CD4-positive, alpha-beta T cell treated with Interleukin-15 for 4 hours (primary cell): ENCODE data around the gene HAX1.
A peak's percentile ranks its signal among the peaks of the same experiment; 100 is the strongest.
"Not testable (repeated sequence)": the region's sequence is repeated elsewhere in the genome, so short reads cannot be mapped to it uniquely, and the experiment has no call there.

Source experiments
- DNase-seq: peaks from one replicate; pipeline ENCODE4 v3.0.0-alpha.2; 2020; ENCODE audit warnings: low spot score

The HAX1 gene

GRCh38 chr1:154287591-154287990 lies 15.2 kb downstream of the HAX1 start:
- DNase-seq, result not testable (repeated sequence)

GRCh38 chr1:154288661-154289060 lies 16.2 kb downstream of the HAX1 start:
- DNase-seq, result no peak

GRCh38 chr1:154290921-154291320 lies 18.5 kb downstream of the HAX1 start:
- DNase-seq, result no peak

DNA sequence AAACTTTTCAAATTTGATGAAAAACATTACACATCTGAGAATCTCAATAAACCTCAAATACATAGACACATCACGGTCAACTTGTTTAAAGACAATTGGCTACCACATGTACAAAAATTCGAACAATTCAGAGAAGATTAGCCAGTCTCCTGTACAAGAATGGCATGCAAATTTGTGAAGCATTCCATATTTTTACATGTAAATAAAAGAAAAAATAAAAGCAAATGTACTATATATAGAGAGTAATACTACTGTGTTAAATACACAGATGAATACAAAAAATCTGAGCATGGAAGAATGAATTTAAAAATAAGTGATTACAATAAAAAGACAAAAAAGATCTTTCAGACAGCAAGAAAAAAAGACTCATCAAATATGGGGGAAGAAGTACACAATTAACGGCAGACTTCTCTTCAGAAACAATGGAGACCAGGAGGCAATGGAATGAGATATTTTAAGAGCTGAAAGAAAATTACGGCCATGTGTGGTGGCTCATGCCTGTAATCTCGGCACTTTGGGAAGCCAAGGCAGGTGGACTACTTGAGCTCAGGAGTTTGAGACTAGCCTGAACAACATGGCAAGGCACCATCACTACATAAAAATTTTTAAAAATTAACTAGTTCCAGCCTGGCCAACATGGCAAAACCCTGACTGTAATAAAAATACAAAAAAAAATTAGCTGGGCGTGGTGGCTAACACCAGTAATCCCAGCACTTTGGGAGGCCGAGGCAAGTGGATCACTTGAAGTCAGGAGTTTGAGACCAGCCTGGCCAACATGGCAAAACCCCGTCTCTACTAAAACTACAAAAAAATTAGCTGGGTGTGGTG lies 23.2 kb downstream of the HAX1 start:
- DNase-seq, result no peak

- no peak for DNase-seq
Observed at GRCh38 chr1:154301582-154301981, 29.2 kb downstream of the HAX1 start.

- DNase-seq, result no peak
Observed at GRCh38 chr1:154304664-154305337, 32.4 kb downstream of the HAX1 start.

DNA sequence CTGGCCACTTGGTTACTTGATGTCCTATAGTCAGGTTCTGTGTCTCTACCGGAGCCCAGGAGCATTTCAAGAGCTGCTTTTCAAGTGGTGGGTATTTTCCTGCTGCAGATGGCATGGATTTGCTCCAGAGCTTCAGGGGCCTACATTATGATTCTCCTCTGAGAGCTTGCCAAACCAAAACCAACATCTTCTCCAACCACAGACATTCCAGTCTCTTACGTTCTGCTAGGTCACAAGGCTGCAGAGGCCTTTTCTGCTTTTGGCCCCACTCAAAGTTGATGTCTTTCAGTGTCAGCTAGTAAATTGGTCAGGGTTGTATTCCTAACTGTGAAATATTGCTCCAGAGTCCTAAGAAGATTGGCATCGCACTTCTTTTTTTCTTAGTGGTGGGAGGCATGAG lies 33.7 kb downstream of the HAX1 start:
- no peak for DNase-seq

DNA sequence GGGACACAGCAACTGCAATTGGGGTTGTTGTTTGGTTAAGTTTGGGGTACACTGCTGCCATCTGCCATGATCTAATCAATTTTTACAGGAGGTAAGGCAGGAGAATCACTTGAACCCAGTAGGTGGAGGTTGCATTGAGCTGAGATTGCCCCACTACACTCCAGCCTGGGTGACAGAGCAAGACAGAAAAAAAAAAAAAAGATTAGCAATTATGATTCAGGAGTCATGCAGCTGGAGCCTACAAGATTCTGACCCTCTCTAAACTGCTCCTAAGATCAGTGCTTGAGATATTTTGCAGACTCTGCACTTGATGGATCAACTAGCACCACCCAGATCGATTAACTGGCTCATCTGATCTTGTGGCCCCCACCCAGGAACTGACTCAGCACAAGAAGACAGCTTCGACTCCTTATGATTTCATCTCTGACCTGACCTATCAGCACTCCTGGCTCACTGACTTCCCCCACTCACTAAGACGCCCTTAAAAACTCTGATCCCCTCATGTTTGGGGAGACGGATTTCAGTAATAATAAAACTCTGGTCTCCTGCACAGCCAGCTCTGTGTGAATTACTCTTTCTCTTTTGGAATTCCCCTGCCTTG lies 35.3 kb downstream of the HAX1 start:
- DNase-seq, result peak; percentile 24

GRCh38 chr1:154309136-154309535 lies 36.7 kb downstream of the HAX1 start:
- DNase-seq, result not testable (repeated sequence)

DNA sequence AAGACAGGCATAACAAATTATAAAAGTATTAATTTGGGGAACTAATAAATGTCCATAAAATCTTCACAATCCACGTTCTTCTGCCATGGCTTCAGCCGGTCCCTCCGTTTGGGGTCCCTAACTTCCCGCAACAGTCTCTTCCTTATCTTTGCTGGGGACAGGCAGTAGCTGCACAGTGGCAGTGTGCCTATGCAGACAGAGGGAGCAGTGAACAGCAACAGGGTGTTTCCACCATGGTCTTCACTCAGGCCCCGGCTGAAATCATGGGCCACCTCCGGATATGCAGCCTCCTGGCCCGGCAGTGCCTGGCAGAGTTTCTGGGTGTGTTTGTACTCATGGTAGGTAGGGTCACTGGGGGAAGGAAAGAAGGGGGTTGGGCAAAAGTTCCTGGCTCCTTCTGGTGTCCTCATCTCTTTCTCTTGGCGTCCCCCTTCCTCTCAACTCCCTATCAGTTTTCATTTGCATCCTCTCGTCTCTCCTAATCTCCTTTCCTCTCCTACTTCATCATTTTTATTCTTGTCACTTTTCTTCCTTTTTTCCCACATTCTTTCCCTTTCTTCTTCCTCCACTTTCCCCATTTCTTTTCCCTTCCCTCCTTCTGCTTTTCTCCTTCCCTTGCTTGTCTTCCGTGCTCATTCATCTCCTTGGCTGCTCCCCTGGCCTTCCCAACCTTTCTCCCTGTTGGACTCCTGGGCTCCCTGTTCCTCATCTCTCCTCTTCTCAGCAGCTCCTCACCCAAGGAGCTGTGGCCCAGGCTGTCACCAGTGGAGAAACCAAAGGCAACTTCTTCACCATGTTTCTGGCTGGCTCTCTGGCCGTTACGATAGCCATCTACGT lies 40.0 kb downstream of the HAX1 start:
- DNase-seq, result not testable (repeated sequence)

DNA sequence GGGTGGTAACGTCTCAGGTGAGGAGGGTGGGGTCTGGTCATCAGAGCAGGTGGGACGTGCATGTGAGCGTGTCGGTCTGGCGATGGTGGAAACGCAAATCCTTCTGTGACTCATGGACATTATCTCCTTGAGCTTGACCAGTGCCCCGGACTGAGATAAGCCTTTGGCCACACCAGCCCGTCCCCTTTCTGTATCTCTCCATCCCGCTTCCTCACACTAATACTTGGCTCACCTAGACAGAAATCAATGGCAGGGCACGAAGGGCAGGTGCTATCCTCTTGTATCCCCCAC lies 40.6 kb downstream of the HAX1 start:
- no peak for DNase-seq

GRCh38 chr1:154314226-154314625 lies 41.8 kb downstream of the HAX1 start:
- DNase-seq, result not testable (repeated sequence)

- no peak for DNase-seq
Observed at GRCh38 chr1:154316704-154317103, 44.3 kb downstream of the HAX1 start.

GRCh38 chr1:154318386-154318785 lies 46.0 kb downstream of the HAX1 start:
- DNase-seq, result no peak

- DNase-seq, result no peak
Observed at GRCh38 chr1:154320882-154321608, 48.6 kb downstream of the HAX1 start, which contains the start of gene AQP10. Gene AQP10, plus strand, starts transcription at chr1:154321093. Its CDS starts 63 bp downstream, at chr1:154321156.

GRCh38 chr1:154321609-154321934 lies 49.1 kb downstream of the HAX1 start:
- not testable (repeated sequence) for DNase-seq

GRCh38 chr1:154323493-154323892 lies 51.1 kb downstream of the HAX1 start:
- DNase-seq, result no peak

DNA sequence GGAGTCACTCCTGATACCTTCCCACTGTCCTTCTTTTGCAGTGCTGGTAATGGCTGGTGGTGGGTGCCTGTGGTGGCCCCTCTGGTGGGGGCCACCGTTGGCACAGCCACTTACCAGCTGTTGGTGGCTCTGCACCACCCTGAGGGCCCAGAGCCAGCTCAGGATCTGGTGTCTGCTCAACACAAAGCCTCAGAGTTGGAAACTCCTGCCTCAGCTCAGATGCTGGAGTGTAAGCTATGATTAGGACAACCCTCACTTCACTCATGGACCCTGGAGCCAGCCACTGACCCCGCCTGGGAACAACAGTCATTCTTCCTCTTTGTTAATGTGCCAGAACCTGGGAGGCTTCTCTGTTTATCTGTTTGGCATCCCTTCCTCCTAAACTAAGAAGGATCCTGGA lies 51.8 kb downstream of the HAX1 start:
- no peak for DNase-seq

DNA sequence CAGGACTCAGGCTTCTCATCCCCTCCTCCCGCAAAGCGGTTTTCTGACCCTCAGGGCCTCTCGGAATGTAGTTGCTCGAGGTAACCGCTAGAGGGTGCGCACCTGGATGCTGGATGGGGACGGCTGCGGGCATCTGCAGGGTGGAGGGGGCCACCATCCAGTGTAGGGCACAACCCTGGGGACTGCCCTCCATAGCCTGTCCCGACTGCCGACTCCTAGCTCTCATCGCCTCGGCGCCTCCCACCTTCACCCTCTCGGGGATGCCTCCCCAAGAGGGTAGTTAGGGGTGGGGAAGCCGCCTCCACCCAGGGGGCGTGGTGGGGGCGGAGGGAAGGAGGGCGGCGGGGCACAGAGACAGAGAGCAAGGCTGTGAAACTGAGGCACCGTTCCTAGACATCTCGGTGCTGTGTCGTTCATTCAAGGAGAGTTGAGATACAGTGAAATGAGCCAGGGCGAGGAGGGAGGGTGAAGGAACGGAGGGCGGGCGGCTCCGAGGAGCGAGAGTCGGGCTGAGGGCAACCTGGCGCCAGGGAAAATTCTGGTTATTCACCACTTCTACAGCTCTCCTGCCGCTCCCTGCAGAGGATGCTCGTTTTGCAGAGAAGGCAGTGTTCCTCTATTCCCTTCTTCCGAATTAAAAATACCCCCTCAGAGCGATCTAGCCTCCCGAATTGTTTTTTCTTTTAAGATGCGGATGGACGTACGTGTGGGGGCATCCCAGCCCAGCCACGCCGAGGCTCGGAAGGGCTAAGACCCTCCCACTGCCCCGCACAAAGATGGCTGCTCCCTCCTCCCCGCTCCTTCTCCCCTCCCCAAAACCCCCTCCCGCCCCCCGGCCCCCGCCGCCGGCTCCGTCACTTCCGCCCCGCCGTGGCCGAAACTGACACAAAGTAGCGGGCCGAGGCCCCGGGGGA lies 52.5 kb downstream of the HAX1 start, which contains the start of gene ATP8B2:
Gene ATP8B2, plus strand, starts transcription at position 857 of the 914 bp plus-strand sequence. CDS start 2,617 bp downstream, outside the sequence.
- peak; percentile 86 for DNase-seq
